ENCODE results near the gene HOXD12.

GRCh38 chr2:176082525-176082823, 17.1 kb upstream of the HOXD12 start:
- TF ChIP-seq CTCF (IDR thresholded peaks at IDR 0.05; ENCODE audit: low read length), result no peak
- no peak for TF ChIP-seq EZH2 (IDR thresholded peaks at IDR 0.05; ENCODE audit: borderline replicate concordance, low read length)
